Middle frontal gyrus (tissue), 1 donor: ENCODE data around the gene WNT7B.

ENCODE experiments used
- DNase-seq: peaks from one replicate; pipeline ENCODE4 v3.0.0-alpha.2; 2015; ENCODE audit warnings: low spot score; ENCODE audit errors: extremely low spot score

The WNT7B gene

GRCh38 chr22:45972091-45972888 is 4.7 kb downstream of the WNT7B start:
- no peak for DNase-seq

- DNase-seq = no peak
Measured at GRCh38 chr22:45971408-45972028, 5.4 kb downstream of the WNT7B start.

GRCh38 chr22:45970705-45971407 is 6.1 kb downstream of the WNT7B start:
- DNase-seq = no peak

GRCh38 chr22:45969801-45970470 is 7.0 kb downstream of the WNT7B start:
- DNase-seq = no peak

GRCh38 chr22:45969414-45969799 is 7.6 kb downstream of the WNT7B start:
- no peak for DNase-seq

- DNase-seq = no peak
Measured at GRCh38 chr22:45968751-45969413, 8.1 kb downstream of the WNT7B start.

GRCh38 chr22:45968003-45968650 is 8.8 kb downstream of the WNT7B start:
- no peak for DNase-seq

- DNase-seq = no peak
Measured at GRCh38 chr22:45966895-45967365, 10.0 kb downstream of the WNT7B start.

- DNase-seq = no peak
Measured at GRCh38 chr22:45966320-45966894, 10.6 kb downstream of the WNT7B start.

- DNase-seq = no peak
Measured at GRCh38 chr22:45965563-45965962, 11.4 kb downstream of the WNT7B start.

- DNase-seq = no peak
Measured at GRCh38 chr22:45964926-45965527, 11.9 kb downstream of the WNT7B start.

- no peak for DNase-seq
Measured at GRCh38 chr22:45964372-45964771, 12.6 kb downstream of the WNT7B start.

GRCh38 chr22:45963821-45964220 is 13.1 kb downstream of the WNT7B start:
- DNase-seq = no peak

GRCh38 chr22:45962756-45963324 is 14.1 kb downstream of the WNT7B start:
- DNase-seq = no peak

GRCh38 chr22:45962434-45962718 is 14.6 kb downstream of the WNT7B start:
- DNase-seq = no peak

GRCh38 chr22:45961679-45962433 is 15.1 kb downstream of the WNT7B start:
- DNase-seq = no peak

GRCh38 chr22:45960477-45961386 is 16.2 kb downstream of the WNT7B start:
- DNase-seq = no peak
